Liver (tissue), 3 donors: ENCODE data around the gene NOM1.

Experiments used
- HNF4A ChIP-seq, 2 donors: conservative IDR thresholded peaks; 2 replicates each; pipeline ENCODE4 v1.6.1; 2016; ENCODE audit warnings: antibody characterized with exemption in 2 of 2, mild to moderate bottlenecking in 2 of 2
- RAD21 ChIP-seq, 2 donors: IDR thresholded peaks; 2 replicates each; pipeline ENCODE4 v1.6.1; 2016; ENCODE audit warnings: antibody characterized with exemption in 2 of 2, mild to moderate bottlenecking in 2 of 2
- TAF1 ChIP-seq: conservative IDR thresholded peaks from 2 replicates; pipeline ENCODE4 v1.6.1; 2016; ENCODE audit warnings: antibody characterized with exemption, mild to moderate bottlenecking
- TF ChIP-seq, protein P1 (sequence below): IDR thresholded peaks from 2 replicates; pipeline ENCODE4 v1.6.1; 2016; ENCODE audit warnings: antibody characterized with exemption
- TF ChIP-seq, protein P2 (sequence below): fragments of 150-350 bp; IDR thresholded peaks from 2 replicates; pipeline ENCODE4 v1.5.1; 2017; ENCODE audit warnings: improper control_type of control experiment, low read depth, low read length; ENCODE audit not compliant: missing input control
- donor health status: healthy.
- donor health status: healthy.

DNA sequence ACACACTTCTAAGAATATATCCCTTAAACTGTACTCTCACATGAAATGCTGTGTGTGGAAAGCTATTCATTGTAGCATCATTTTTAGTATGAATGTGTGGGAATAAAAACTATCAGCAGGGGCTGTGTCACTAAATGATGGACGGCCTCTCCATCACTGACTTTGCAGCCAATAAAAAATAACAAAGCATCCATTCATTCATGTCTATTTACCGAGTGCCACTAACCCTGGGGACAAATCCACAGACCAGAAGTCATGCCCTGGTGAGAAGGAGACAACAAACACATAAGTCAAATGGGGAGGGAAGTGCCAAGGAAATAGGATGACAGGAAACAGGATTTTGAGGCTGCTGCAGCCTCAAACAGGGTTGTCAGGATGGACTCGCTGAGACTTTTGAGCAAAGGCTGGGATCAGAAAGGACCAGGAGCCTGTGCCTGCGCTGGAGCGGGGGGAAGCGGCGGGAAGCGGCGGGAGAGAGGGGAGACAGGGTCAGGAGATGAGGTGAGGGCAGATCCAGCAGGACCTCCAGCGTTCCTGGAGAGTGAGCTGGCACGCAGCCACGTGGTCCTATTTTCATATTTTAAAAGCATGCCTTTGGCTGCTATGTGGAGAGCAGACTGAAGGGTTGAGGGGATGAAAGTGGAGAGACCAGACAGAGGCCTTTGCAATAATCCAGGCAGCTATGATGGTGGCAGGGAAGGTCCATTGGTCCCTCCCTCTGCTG lies 2.2 kb upstream of the NOM1 start:
- no peak for TF ChIP-seq TAF1
- TF ChIP-seq, protein P1, sequence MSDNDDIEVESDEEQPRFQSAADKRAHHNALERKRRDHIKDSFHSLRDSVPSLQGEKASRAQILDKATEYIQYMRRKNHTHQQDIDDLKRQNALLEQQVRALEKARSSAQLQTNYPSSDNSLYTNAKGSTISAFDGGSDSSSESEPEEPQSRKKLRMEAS = no peak
- TF ChIP-seq, protein P2, sequence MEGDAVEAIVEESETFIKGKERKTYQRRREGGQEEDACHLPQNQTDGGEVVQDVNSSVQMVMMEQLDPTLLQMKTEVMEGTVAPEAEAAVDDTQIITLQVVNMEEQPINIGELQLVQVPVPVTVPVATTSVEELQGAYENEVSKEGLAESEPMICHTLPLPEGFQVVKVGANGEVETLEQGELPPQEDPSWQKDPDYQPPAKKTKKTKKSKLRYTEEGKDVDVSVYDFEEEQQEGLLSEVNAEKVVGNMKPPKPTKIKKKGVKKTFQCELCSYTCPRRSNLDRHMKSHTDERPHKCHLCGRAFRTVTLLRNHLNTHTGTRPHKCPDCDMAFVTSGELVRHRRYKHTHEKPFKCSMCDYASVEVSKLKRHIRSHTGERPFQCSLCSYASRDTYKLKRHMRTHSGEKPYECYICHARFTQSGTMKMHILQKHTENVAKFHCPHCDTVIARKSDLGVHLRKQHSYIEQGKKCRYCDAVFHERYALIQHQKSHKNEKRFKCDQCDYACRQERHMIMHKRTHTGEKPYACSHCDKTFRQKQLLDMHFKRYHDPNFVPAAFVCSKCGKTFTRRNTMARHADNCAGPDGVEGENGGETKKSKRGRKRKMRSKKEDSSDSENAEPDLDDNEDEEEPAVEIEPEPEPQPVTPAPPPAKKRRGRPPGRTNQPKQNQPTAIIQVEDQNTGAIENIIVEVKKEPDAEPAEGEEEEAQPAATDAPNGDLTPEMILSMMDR = no peak
- no peak for TF ChIP-seq RAD21 (IDR thresholded peaks at IDR 0.05)
- TF ChIP-seq HNF4A (conservative IDR thresholded peaks at IDR 0.05) = no peak
